IMR-90 (cell line): ENCODE measurements around the gene FCHSD2. TPM values are rescaled to one million over a fixed set of nuclear protein-coding genes. Genes with fewer than 3 reads are reported as not detected.

Source experiments
- ATAC-seq: fragments of 200-7000 bp; cut with Tn5 transposase; 2 replicates; pipeline ENCODE4 v1.9.1; 2020; ENCODE audit warnings: low read depth, mild to moderate bottlenecking, moderate library complexity
- BruUV-seq: library from RNA; stranded (reverse); fragments of 400-500 nt; replicated peaks from 2 replicates; lab custom pipeline; 2021; lab: Mats Ljungman, UMichigan
- CTCF ChIA-PET: fragments of 300-600 bp; formaldehyde crosslinking; extraction: SDS; loops from one replicate; lab custom pipeline; 2021; ENCODE audit warnings: antibody characterized with exemption; lab: Yijun Ruan, JAX
- POLR2A ChIA-PET: fragments of 300-600 bp; sonication (Branson Sonifier 250); formaldehyde crosslinking; loops from one replicate; lab custom pipeline; 2022; ENCODE audit warnings: antibody characterized with exemption; ENCODE audit not compliant: unreplicated experiment; lab: Charles Lee
- DNase-seq: peaks from one replicate; pipeline ENCODE4 v3.0.0; 2013
- H2AFZ ChIP-seq: replicated peaks from 2 replicates; pipeline ENCODE3; 2013; ENCODE audit warnings: low read length, mild to moderate bottlenecking; ENCODE audit not compliant: poor library complexity
- H2AK5ac ChIP-seq: 2 replicates; pipeline ENCODE4 v1.6.1; 2013; ENCODE audit warnings: low read depth, low read length, inconsistent platforms
- H2AK9ac ChIP-seq: replicated peaks from 2 replicates; pipeline ENCODE3; 2013; ENCODE audit warnings: mild to moderate bottlenecking, low read depth, low read length, moderate library complexity; ENCODE audit not compliant: poor library complexity
- H2BK120ac ChIP-seq: 2 replicates; pipeline ENCODE4 v1.6.1; 2013; ENCODE audit warnings: low read depth, low read length, inconsistent platforms
- H2BK15ac ChIP-seq: 3 replicates; pipeline ENCODE4 v1.6.1; 2013; ENCODE audit warnings: low read depth, low read length, inconsistent platforms
- H2BK20ac ChIP-seq: 2 replicates; pipeline ENCODE4 v1.6.1; 2013; ENCODE audit warnings: low read depth, mild to moderate bottlenecking, inconsistent platforms, low read length, moderate library complexity
- H2BK5ac ChIP-seq: 2 replicates; pipeline ENCODE4 v1.6.1; 2013; ENCODE audit warnings: mild to moderate bottlenecking, low read depth, low read length, inconsistent platforms; ENCODE audit not compliant: poor library complexity, severe bottlenecking
- H3K14ac ChIP-seq: replicated peaks from 2 replicates; pipeline ENCODE4 v1.6.1; 2013; ENCODE audit warnings: low read depth, low read length, inconsistent platforms
- H3K18ac ChIP-seq: 2 replicates; pipeline ENCODE4 v1.6.1; 2013; ENCODE audit warnings: low read depth, low read length, control low read depth
- H3K23ac ChIP-seq: 2 replicates; pipeline ENCODE4 v1.6.1; 2013; ENCODE audit warnings: low read depth, low read length, inconsistent platforms
- H3K27ac ChIP-seq: 2 replicates; pipeline ENCODE4 v1.5.1; 2013; ENCODE audit warnings: mild to moderate bottlenecking, control low read depth, low read length; ENCODE audit not compliant: insufficient read depth
- H3K27me3 ChIP-seq: 2 replicates; pipeline ENCODE4 v1.6.1; 2013; ENCODE audit warnings: low read length; ENCODE audit not compliant: control insufficient read depth, insufficient read depth
- H3K36me3 ChIP-seq: 2 replicates; pipeline ENCODE4 v1.6.1; 2013; ENCODE audit warnings: low read length, mixed read lengths; ENCODE audit not compliant: control insufficient read depth, insufficient read depth
- H3K4ac ChIP-seq: 2 replicates; pipeline ENCODE4 v1.6.1; 2013; ENCODE audit warnings: low read depth, low read length, inconsistent platforms
- H3K4me1 ChIP-seq: 2 replicates; pipeline ENCODE4 v1.6.1; 2013; ENCODE audit warnings: low read length, mixed read lengths; ENCODE audit not compliant: control insufficient read depth, insufficient read depth
- H3K4me2 ChIP-seq: 2 replicates; pipeline ENCODE4 v1.6.1; 2013; ENCODE audit warnings: low read depth, mild to moderate bottlenecking, control low read depth, low read length, moderate library complexity
- H3K4me3 ChIP-seq: 2 replicates; pipeline ENCODE4 v1.5.1; 2013; ENCODE audit warnings: low read depth, mild to moderate bottlenecking, control low read depth, low read length, moderate library complexity; ENCODE audit not compliant: insufficient read depth
- H3K56ac ChIP-seq: 2 replicates; pipeline ENCODE4 v1.6.1; 2013; ENCODE audit warnings: low read length, inconsistent platforms; ENCODE audit not compliant: insufficient read depth; ENCODE audit errors: extremely low read depth
- H3K79me1 ChIP-seq, 2 experiments: 2 replicates each; pipeline ENCODE4 v1.6.1; 2013; ENCODE audit warnings: low read length in 2 of 2, inconsistent platforms in 1 of 2, low read depth in 1 of 2
- H3K9ac ChIP-seq: 2 replicates; pipeline ENCODE4 v1.6.1; 2013; ENCODE audit warnings: low read depth, low read length, control low read depth
- H3K9me1 ChIP-seq: 2 replicates; pipeline ENCODE4 v1.6.1; 2013; ENCODE audit warnings: low read length, inconsistent platforms; ENCODE audit not compliant: insufficient read depth
- H3K9me3 ChIP-seq: 2 replicates; pipeline ENCODE4 v1.6.1; 2013; ENCODE audit warnings: low read length; ENCODE audit not compliant: control insufficient read depth, insufficient read depth
- H4K20me1 ChIP-seq: 2 replicates; pipeline ENCODE4 v1.6.1; 2013; ENCODE audit warnings: low read length, inconsistent platforms; ENCODE audit not compliant: insufficient read depth
- H4K5ac ChIP-seq: 2 replicates; pipeline ENCODE4 v1.6.1; 2013; ENCODE audit warnings: mild to moderate bottlenecking, low read depth, low read length, control low read depth
- H4K8ac ChIP-seq, 2 experiments: 2 replicates each; pipeline ENCODE4 v1.6.1; 2013; ENCODE audit warnings: low read depth in 2 of 2, low read length in 2 of 2, control low read depth in 1 of 2, inconsistent platforms in 1 of 2
- H4K91ac ChIP-seq: 2 replicates; pipeline ENCODE4 v1.6.1; 2013; ENCODE audit warnings: low read depth, low read length, inconsistent platforms; ENCODE audit not compliant: insufficient read depth
- BHLHE40 ChIP-seq: fragments of 150-350 bp; IDR thresholded peaks from 2 replicates; pipeline ENCODE4 v1.6.1; 2016; ENCODE audit warnings: mild to moderate bottlenecking, low read depth, low read length
- CEBPB ChIP-seq: IDR thresholded peaks from 2 replicates; pipeline ENCODE4 v1.6.1; 2012; ENCODE audit warnings: low read depth, low read length, improper control_type of control experiment
- CHD1 ChIP-seq: IDR thresholded peaks from 2 replicates; pipeline ENCODE4 v1.6.1; 2012; ENCODE audit warnings: low read depth, low read length, improper control_type of control experiment
- CTCF ChIP-seq: conservative IDR thresholded peaks from 2 replicates; pipeline ENCODE4 v1.5.1; 2012; ENCODE audit warnings: mild to moderate bottlenecking, low read depth, low read length, improper control_type of control experiment
- ELK1 ChIP-seq: fragments of 150-350 bp; IDR thresholded peaks from 2 replicates; pipeline ENCODE4 v1.6.1; 2016; ENCODE audit warnings: low read depth, mild to moderate bottlenecking, low read length, moderate library complexity, borderline replicate concordance
- FOS ChIP-seq: fragments of 150-350 bp; IDR thresholded peaks from 2 replicates; pipeline ENCODE4 v1.6.1; 2016; ENCODE audit warnings: low read depth, low read length
- MAFK ChIP-seq: IDR thresholded peaks from 2 replicates; pipeline ENCODE4 v1.6.1; 2012; ENCODE audit warnings: low read depth, low read length, improper control_type of control experiment
- MAZ ChIP-seq: IDR thresholded peaks from 2 replicates; pipeline ENCODE4 v1.6.1; 2012; ENCODE audit warnings: low read depth, mild to moderate bottlenecking, low read length, improper control_type of control experiment, moderate library complexity, borderline replicate concordance
- MXI1 ChIP-seq: IDR thresholded peaks from 2 replicates; pipeline ENCODE4 v1.6.1; 2012; ENCODE audit warnings: low read depth, mild to moderate bottlenecking, low read length, moderate library complexity, borderline replicate concordance
- NFE2L2 ChIP-seq: fragments of 150-350 bp; IDR thresholded peaks from 2 replicates; pipeline ENCODE4 v1.6.1; 2016; ENCODE audit warnings: low read depth, mild to moderate bottlenecking, low read length
- POLR2A ChIP-seq: IDR thresholded peaks from 2 replicates; pipeline ENCODE4 v1.6.1; 2012; ENCODE audit warnings: mild to moderate bottlenecking, low read depth, low read length
- RAD21 ChIP-seq: IDR thresholded peaks from 2 replicates; pipeline ENCODE4 v1.6.1; 2012; ENCODE audit warnings: low read length, improper control_type of control experiment
- RCOR1 ChIP-seq: IDR thresholded peaks from 2 replicates; pipeline ENCODE4 v1.6.1; 2012; ENCODE audit warnings: mild to moderate bottlenecking, low read length, improper control_type of control experiment; ENCODE audit not compliant: insufficient replicate concordance
- RFX5 ChIP-seq: IDR thresholded peaks from 2 replicates; pipeline ENCODE4 v1.8.0; 2012; ENCODE audit warnings: low read depth, mild to moderate bottlenecking, low read length, moderate library complexity
- SMC3 ChIP-seq: fragments of 150-350 bp; IDR thresholded peaks from 2 replicates; pipeline ENCODE4 v1.6.1; 2016; ENCODE audit warnings: low read depth, mild to moderate bottlenecking, antibody characterized with exemption, low read length, moderate library complexity
- WGBS, 2 experiments: methylation state at CpG; one replicate each; pipeline versions ENCODE4 v1.1.5 to v1.1.7; 2013; ENCODE audit warnings: missing lambda C conversion rate in 2 of 2; ENCODE audit not compliant: insufficient read length in 1 of 2; ENCODE audit errors: extremely low coverage in 2 of 2; 5-methylcytosine and 5-hydroxymethylcytosine counted together
- dilution Hi-C: fragments of 300-500 bp; cut with HindIII; formaldehyde crosslinking; loops from one replicate; pipeline ENCODE4 v1.14.3; 2018; ENCODE audit warnings: low sequenced_read_pairs; ENCODE audit not compliant: unreplicated experiment
- in situ Hi-C: fragments of 300-500 bp; cut with MboI; formaldehyde crosslinking; loops from 3 replicates; pipeline ENCODE4 v1.14.3; 2019; ENCODE audit warnings: low sequenced_read_pairs, inconsistent platforms, mixed read lengths
- intact Hi-C: fragments of 100-400 bp; cut with micrococcal nuclease; formaldehyde crosslinking; loops from 2 replicates; pipeline ENCODE4 v1.10.0; 2022
- polyA plus RNA-seq, 3 experiments: library from polyadenylated mRNA; depleted of rRNA; stranded (reverse); fragments of >200 nt; gene quantifications; 2 replicates each; pipeline ENCODE4 v1.2.3, GENCODE V29; 2012; ENCODE audit warnings: low replicate concordance in 1 of 3
- total RNA-seq: library from RNA; depleted of rRNA; stranded (reverse); fragments of >200 nt; gene quantifications from 2 replicates; pipeline ENCODE4 v1.2.3, GENCODE V29; 2012
- TF ChIP-seq, protein P1 (sequence below): fragments of 150-350 bp; IDR thresholded peaks from 2 replicates; pipeline ENCODE4 v1.6.1; 2017; ENCODE audit warnings: mild to moderate bottlenecking, antibody characterized with exemption, low read length, low read depth

Gene FCHSD2
- total and polyA plus RNA-seq, 2 of the 4 experiments (the other 2 are of a cell fraction) = 5.9 to 18.7 TPM

GRCh38 chr11:73162196-73162740 is 20.1 kb upstream of the FCHSD2 start:
- Histone ChIP-seq H2BK15ac (no peak overlapping the region), H2AK5ac (peak overlapping the region; percentile 72; the same call in 1 of the 2 replicates), H3K4me2 (no peak overlapping the region), H2AFZ (no peak overlapping the region), H3K79me1 (peaks cover 0 to 14% of the 10 kb centered on the region in 2 experiments; a peak in 2 of 4 replicates), H3K23ac (no peak overlapping the region), H3K9me3 (no peaks in the 10 kb centered on the region), H3K4me3 (no peak overlapping the region), H3K27ac (no peak overlapping the region), H3K14ac (peak overlapping the region; percentile 21; the same call in 1 of the 2 replicates), H3K4me1 (peaks cover 37% of the 10 kb centered on the region), H3K36me3 (no peaks in the 10 kb centered on the region), H4K20me1 (no peaks in the 10 kb centered on the region), H2BK5ac (no peak overlapping the region), H3K9ac (no peak overlapping the region), H3K27me3 (no peaks in the 10 kb centered on the region), H3K18ac (peak overlapping the region; percentile 24; the same call in 1 of the 2 replicates), H2BK20ac (no peak overlapping the region), H2AK9ac (no peak overlapping the region), H4K91ac (no peak overlapping the region), H3K56ac (no peak overlapping the region), H2BK120ac (no peak overlapping the region), H3K9me1 (peaks cover 23% of the 10 kb centered on the region), H3K4ac (peak overlapping the region; percentile 16; the same call in 1 of the 2 replicates), H4K8ac (no peak overlapping the region; a peak in 1 of 4 replicates), H4K5ac (peak overlapping the region; percentile 22; the same call in 1 of the 2 replicates)
- WGBS, 2 experiments = 85% methylated on average over 4 of the region's 10 CpGs; no CpG with 5 or more reads in 1 of the 2 experiments
- dilution Hi-C loops = no loop called here
- POLR2A ChIA-PET = no interaction called here
- BruUV-seq = no TSS peak
- in situ Hi-C loops = no loop called here
- DNase-seq (no peak), ATAC-seq (no peak)
- CTCF ChIA-PET = no interaction called here
- intact Hi-C loops = no loop called here
- TF ChIP-seq MXI1 = no peak
- TF ChIP-seq BHLHE40 = no peak
- TF ChIP-seq MAFK = no peak
- no peak for TF ChIP-seq CEBPB
- no peak for TF ChIP-seq RAD21
- no peak for TF ChIP-seq NFE2L2
- TF ChIP-seq CHD1 = no peak
- TF ChIP-seq FOS = no peak
- TF ChIP-seq MAZ = no peak
- no peak for TF ChIP-seq ELK1
- TF ChIP-seq POLR2A = no peak
- TF ChIP-seq CTCF = no peak
- TF ChIP-seq, protein P1, sequence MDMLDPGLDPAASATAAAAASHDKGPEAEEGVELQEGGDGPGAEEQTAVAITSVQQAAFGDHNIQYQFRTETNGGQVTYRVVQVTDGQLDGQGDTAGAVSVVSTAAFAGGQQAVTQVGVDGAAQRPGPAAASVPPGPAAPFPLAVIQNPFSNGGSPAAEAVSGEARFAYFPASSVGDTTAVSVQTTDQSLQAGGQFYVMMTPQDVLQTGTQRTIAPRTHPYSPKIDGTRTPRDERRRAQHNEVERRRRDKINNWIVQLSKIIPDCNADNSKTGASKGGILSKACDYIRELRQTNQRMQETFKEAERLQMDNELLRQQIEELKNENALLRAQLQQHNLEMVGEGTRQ = no peak
- TF ChIP-seq RFX5 = no peak
- TF ChIP-seq RCOR1 = no peak
- TF ChIP-seq SMC3 = no peak
